AG04449 (cell line): ENCODE results near the gene JHY.

Experiments used
- CTCF ChIA-PET: fragments of 350-600 bp; formaldehyde crosslinking; extraction: SDS; loops from one replicate; lab custom pipeline; 2021; ENCODE audit warnings: antibody characterized with exemption; lab: Yijun Ruan, JAX
- POLR2A ChIA-PET: fragments of 400-600, 350-600 bp; formaldehyde crosslinking; extraction: SDS; loops from one replicate; lab custom pipeline; 2020; ENCODE audit warnings: antibody characterized with exemption, inconsistent platforms; lab: Yijun Ruan, JAX
- DNase-seq: peaks from one replicate; pipeline ENCODE4 v3.0.0-alpha.2; 2010; ENCODE audit warnings: low read depth, low spot score
- H3K4me3 ChIP-seq: 2 replicates; pipeline ENCODE4 v1.5.1; 2011; ENCODE audit warnings: low read depth, mild to moderate bottlenecking, control low read depth, low read length
- CTCF ChIP-seq: IDR thresholded peaks from one replicate; pipeline ENCODE4 v1.5.1; 2011; ENCODE audit warnings: mild to moderate bottlenecking, moderate library complexity, low read length, control low read depth, inconsistent platforms; ENCODE audit not compliant: insufficient read depth; ENCODE audit errors: missing control alignments

Gene JHY

GRCh38 chr11:122882189-122882856 lies at the start of gene JHY:
Gene JHY, plus strand, starts transcription at chr11:122882759. Its CDS starts 3,091 bp downstream, at chr11:122885850.
- no peak for DNase-seq
- POLR2A ChIA-PET = no interaction called here
- H3K4me3 ChIP-seq = peak within 1 kb of the TSS; percentile 65
- TF ChIP-seq CTCF = no peak
- CTCF ChIA-PET = interaction anchor here (0.9 to 1.5 kb wide), 6 partner anchors 9 to 301 kb away, joined by 3 to 8 read pairs (median 4); no protein-coding TSS in a partner anchor

- ChIA-PET CTCF (interaction anchor here (0.7 to 1.5 kb wide), 5 partner anchors 20 to 205 kb away, joined by 3 to 9 read pairs (median 3); no protein-coding TSS in a partner anchor), POLR2A (no interaction called here)
- DNase-seq = no peak
- H3K4me3 ChIP-seq = no peak overlapping the region
- TF ChIP-seq CTCF = no peak
Measured at GRCh38 chr11:122833846-122834464, 48.6 kb upstream of the JHY start.

- ChIA-PET POLR2A (no interaction called here), CTCF (interaction anchor here (1.1 to 2.2 kb wide), 2 partner anchors 16 to 208 kb away, joined by 7 to 18 read pairs; no protein-coding TSS in a partner anchor)
- H3K4me3 ChIP-seq = no peak overlapping the region
- TF ChIP-seq CTCF = no peak
- DNase-seq = no peak
Measured at GRCh38 chr11:122836916-122837315, 45.6 kb upstream of the JHY start.

- no peak for DNase-seq
Measured at GRCh38 chr11:122837528-122838346, 44.8 kb upstream of the JHY start.

GRCh38 chr11:122843281-122844141 lies 39.0 kb upstream of the JHY start:
- DNase-seq = no peak
- TF ChIP-seq CTCF = no peak
- no peak overlapping the region for H3K4me3 ChIP-seq
- ChIA-PET CTCF (interaction anchor here (1.2 to 3.1 kb wide), 5 partner anchors 10 to 215 kb away, joined by 3 to 22 read pairs (median 5); no protein-coding TSS in a partner anchor), POLR2A (no interaction called here)

More at GRCh38 chr11:122837528-122838346, 44.8 kb upstream of the JHY start:
- POLR2A ChIA-PET = no interaction called here
- H3K4me3 ChIP-seq = no peak overlapping the region
- CTCF ChIA-PET = interaction anchor here (0.9 to 4.5 kb wide), 4 partner anchors 15 to 209 kb away, joined by 3 to 33 read pairs (median 6); no protein-coding TSS in a partner anchor
- no peak for TF ChIP-seq CTCF
